OCI-LY3 (cell line): ENCODE results near the gene OSBPL8.

Experiments
- EZH2phosphoT487 ChIP-seq: fragments of 200-600 bp; shearing (Covaris generic); IDR thresholded peaks from 2 replicates; pipeline ENCODE4 v1.6.1; 2018; ENCODE audit warnings: antibody characterized with exemption, mixed run types, low read depth
- TF ChIP-seq, protein P1 (sequence below): fragments of 200-600, 300-600 bp; sonication (generic); IDR thresholded peaks from 2 replicates; pipeline ENCODE4 v1.5.1; 2014; ENCODE audit warnings: antibody characterized with exemption, low read length, low read depth

DNA sequence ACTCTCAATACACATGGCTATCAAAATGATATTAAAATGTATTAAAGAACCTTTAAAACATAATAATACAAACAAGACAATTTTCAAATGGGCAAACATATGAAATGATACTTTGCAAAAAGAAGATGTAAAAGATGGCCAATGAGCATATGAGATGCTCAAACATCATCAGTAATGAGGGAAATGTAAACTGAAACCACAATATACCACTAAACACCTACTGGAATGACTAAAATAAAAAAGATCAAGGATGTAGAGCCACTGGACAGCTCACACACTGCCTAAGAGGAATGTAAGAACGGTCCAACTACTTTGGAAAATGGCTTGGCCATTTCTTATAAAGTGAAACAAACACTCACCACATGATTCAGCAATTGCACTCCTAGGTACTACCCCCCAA lies 114.1 kb downstream of the OSBPL8 start:
- TF ChIP-seq, protein P1, sequence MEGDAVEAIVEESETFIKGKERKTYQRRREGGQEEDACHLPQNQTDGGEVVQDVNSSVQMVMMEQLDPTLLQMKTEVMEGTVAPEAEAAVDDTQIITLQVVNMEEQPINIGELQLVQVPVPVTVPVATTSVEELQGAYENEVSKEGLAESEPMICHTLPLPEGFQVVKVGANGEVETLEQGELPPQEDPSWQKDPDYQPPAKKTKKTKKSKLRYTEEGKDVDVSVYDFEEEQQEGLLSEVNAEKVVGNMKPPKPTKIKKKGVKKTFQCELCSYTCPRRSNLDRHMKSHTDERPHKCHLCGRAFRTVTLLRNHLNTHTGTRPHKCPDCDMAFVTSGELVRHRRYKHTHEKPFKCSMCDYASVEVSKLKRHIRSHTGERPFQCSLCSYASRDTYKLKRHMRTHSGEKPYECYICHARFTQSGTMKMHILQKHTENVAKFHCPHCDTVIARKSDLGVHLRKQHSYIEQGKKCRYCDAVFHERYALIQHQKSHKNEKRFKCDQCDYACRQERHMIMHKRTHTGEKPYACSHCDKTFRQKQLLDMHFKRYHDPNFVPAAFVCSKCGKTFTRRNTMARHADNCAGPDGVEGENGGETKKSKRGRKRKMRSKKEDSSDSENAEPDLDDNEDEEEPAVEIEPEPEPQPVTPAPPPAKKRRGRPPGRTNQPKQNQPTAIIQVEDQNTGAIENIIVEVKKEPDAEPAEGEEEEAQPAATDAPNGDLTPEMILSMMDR: no peak
- TF ChIP-seq EZH2phosphoT487: no peak
